HUES6 (cell line): Measurements from ENCODE around the gene AQP9.
"Not testable (repeated sequence)": the region's sequence is repeated elsewhere in the genome, so short reads cannot be mapped to it uniquely, and the experiment has no call there.

Experiments
- H3K27ac ChIP-seq: 2 replicates; pipeline ENCODE4 v1.7.0; 2013; ENCODE audit warnings: low read depth, mild to moderate bottlenecking, low read length, inconsistent platforms
- H3K27me3 ChIP-seq: 2 replicates; pipeline ENCODE4 v1.6.1; 2013; ENCODE audit warnings: low read length; ENCODE audit not compliant: control insufficient read depth, insufficient read depth
- H3K36me3 ChIP-seq: 2 replicates; pipeline ENCODE4 v1.6.1; 2013; ENCODE audit warnings: low read length; ENCODE audit not compliant: control insufficient read depth, insufficient read depth
- H3K4me1 ChIP-seq: 2 replicates; pipeline ENCODE4 v1.6.1; 2013; ENCODE audit warnings: low read length; ENCODE audit not compliant: control insufficient read depth, insufficient read depth
- H3K4me3 ChIP-seq: 2 replicates; pipeline ENCODE4 v1.5.1; 2013; ENCODE audit warnings: low read depth, low read length
- H3K9ac ChIP-seq: one replicate; pipeline ENCODE4 v1.6.1; 2013; ENCODE audit warnings: mild to moderate bottlenecking, low read length
- H3K9me3 ChIP-seq: 2 replicates; pipeline ENCODE4 v1.6.1; 2013; ENCODE audit warnings: low read depth, low read length; ENCODE audit not compliant: control insufficient read depth, insufficient read depth

AQP9 gene, protein sequence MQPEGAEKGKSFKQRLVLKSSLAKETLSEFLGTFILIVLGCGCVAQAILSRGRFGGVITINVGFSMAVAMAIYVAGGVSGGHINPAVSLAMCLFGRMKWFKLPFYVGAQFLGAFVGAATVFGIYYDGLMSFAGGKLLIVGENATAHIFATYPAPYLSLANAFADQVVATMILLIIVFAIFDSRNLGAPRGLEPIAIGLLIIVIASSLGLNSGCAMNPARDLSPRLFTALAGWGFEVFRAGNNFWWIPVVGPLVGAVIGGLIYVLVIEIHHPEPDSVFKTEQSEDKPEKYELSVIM

GRCh38 chr15:58138106-58138505 is at the start of gene AQP9:
Gene AQP9, plus strand, starts transcription at chr15:58138381. Its CDS starts 185 bp downstream, at chr15:58138566.
- no peaks in the 10 kb centered on the region for H3K27me3 ChIP-seq
- H3K27ac ChIP-seq = no peak within 1 kb of the TSS
- no peak within 1 kb of the TSS for H3K4me3 ChIP-seq
- no peak within 1 kb of the TSS for H3K9ac ChIP-seq
- H3K9me3 ChIP-seq = no peaks in the 10 kb centered on the region
- no peaks in the 10 kb centered on the region for H3K36me3 ChIP-seq
- H3K4me1 ChIP-seq = peaks cover 9% of the 10 kb centered on the region; the same call in 1 of the 2 replicates

DNA sequence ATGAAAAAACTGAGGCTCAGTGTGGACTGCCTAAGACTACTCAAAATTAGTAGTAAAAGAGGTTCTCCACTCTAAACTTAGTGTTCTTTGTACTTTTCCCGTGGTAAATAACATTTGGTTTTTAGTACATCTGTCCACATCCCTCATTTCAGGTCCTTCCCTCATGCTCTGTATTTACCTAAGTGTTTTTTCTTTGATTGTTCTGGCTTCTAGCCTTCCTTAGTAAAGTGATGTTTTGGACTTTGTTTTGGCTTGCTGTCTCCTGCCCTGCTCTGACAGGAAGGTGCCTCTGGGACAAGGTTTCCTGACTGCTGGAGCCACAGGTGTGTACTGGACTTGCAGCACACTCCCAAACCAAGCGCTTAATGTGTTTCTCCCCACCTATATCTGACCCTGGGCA is 42.8 kb upstream of the AQP9 start:
- H3K4me1 ChIP-seq = no peaks in the 10 kb centered on the region
- no peak overlapping the region for H3K9ac ChIP-seq
- H3K36me3 ChIP-seq = no peaks in the 10 kb centered on the region
- H3K4me3 ChIP-seq = no peak overlapping the region
- no peaks in the 10 kb centered on the region for H3K27me3 ChIP-seq
- no peak overlapping the region for H3K27ac ChIP-seq
- no peaks in the 10 kb centered on the region for H3K9me3 ChIP-seq

DNA sequence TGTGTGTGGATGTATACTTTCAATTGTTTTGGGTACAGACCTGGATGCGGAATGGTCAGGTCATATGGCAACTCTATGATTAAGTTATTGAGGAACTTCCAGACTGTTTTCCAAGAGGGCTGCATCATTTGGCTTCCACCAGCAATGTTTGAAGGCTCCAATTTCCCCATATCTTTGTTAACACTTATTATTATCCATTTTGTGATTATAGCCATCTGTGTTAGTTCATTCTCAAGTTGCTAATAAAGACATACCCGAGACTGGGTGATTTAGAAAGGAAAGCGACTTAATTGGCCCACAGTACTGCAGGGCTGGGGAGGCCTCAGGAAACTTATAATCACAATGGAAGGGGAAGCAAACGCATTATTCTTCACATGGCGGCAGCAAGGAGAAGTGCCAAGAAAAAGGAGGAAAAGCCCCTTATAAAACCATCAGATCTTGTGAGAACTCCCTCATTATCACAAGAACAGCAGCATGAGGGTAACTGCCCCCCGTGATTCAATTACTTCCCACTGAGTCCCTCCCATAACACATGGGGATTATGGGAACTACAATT is 41.6 kb upstream of the AQP9 start:
- Histone ChIP-seq H3K27me3 (no peaks in the 10 kb centered on the region), H3K9ac (no peak overlapping the region), H3K9me3 (no peaks in the 10 kb centered on the region), H3K27ac (no peak overlapping the region), H3K4me1 (no peaks in the 10 kb centered on the region), H3K36me3 (no peaks in the 10 kb centered on the region), H3K4me3 (no peak overlapping the region)

- Histone ChIP-seq H3K9ac (no peak overlapping the region), H3K4me1 (no peaks in the 10 kb centered on the region), H3K27ac (no peak overlapping the region), H3K27me3 (no peaks in the 10 kb centered on the region), H3K9me3 (no peaks in the 10 kb centered on the region), H3K36me3 (no peaks in the 10 kb centered on the region), H3K4me3 (no peak overlapping the region)
Measured at GRCh38 chr15:58103482-58103881, 34.7 kb upstream of the AQP9 start.

DNA sequence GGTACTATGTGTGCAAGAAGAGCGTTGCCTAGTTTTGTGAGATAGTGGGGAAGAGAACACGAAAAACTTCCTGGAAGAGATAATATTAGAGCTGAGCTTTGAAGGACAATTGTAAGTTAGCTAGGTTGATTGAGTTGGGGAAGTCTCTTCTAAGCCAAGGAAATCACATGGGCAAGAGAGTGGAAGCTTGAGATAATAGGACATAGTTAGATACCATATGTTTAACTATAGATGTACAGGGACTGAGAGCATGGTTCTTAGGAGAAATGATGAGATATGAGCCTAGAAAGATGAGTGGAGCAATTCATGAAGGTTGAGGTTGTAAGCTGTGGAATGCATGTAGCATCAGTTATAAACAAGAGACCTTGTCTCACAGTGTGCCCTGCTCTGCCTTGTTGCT is 30.1 kb upstream of the AQP9 start:
- H3K27ac ChIP-seq = no peak overlapping the region
- H3K9ac ChIP-seq = no peak overlapping the region
- H3K9me3 ChIP-seq = no peaks in the 10 kb centered on the region
- H3K27me3 ChIP-seq = no peaks in the 10 kb centered on the region
- H3K4me3 ChIP-seq = no peak overlapping the region
- H3K4me1 ChIP-seq = no peaks in the 10 kb centered on the region
- H3K36me3 ChIP-seq = no peaks in the 10 kb centered on the region

DNA sequence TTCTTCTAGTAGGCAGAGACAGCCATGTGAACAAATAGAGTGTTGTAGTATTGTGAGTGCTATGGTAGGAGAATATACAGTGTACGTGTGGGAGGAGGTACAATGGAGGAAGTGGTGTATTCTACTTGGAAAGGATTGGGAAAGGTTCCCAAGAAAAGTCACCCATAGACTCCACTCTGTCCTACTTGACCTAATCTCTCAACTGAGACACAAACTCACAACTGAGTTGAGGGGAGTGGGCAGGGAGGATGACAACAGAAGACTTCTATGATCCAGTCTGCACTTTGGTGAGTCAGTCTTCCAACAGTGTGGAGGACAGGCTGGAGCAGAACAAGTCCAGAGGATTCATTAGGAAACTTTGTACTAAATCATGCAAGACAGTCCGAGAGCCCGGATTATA is 28.8 kb upstream of the AQP9 start:
- no peak overlapping the region for H3K4me3 ChIP-seq
- no peak overlapping the region for H3K27ac ChIP-seq
- H3K4me1 ChIP-seq = no peaks in the 10 kb centered on the region
- no peaks in the 10 kb centered on the region for H3K36me3 ChIP-seq
- H3K9me3 ChIP-seq = no peaks in the 10 kb centered on the region
- no peaks in the 10 kb centered on the region for H3K27me3 ChIP-seq
- no peak overlapping the region for H3K9ac ChIP-seq

- Histone ChIP-seq H3K36me3 (no peaks in the 10 kb centered on the region), H3K9me3 (no peaks in the 10 kb centered on the region), H3K4me1 (no peaks in the 10 kb centered on the region), H3K27me3 (no peaks in the 10 kb centered on the region), H3K9ac (no peak overlapping the region), H3K4me3 (no peak overlapping the region), H3K27ac (no peak overlapping the region)
Measured at GRCh38 chr15:58110999-58111717, 27.0 kb upstream of the AQP9 start.

- Histone ChIP-seq H3K36me3 (no peaks in the 10 kb centered on the region), H3K4me3 (no peak overlapping the region), H3K27me3 (no peaks in the 10 kb centered on the region), H3K9ac (no peak overlapping the region), H3K9me3 (no peaks in the 10 kb centered on the region), H3K27ac (no peak overlapping the region), H3K4me1 (no peaks in the 10 kb centered on the region)
Measured at GRCh38 chr15:58111718-58112104, 26.5 kb upstream of the AQP9 start.

DNA sequence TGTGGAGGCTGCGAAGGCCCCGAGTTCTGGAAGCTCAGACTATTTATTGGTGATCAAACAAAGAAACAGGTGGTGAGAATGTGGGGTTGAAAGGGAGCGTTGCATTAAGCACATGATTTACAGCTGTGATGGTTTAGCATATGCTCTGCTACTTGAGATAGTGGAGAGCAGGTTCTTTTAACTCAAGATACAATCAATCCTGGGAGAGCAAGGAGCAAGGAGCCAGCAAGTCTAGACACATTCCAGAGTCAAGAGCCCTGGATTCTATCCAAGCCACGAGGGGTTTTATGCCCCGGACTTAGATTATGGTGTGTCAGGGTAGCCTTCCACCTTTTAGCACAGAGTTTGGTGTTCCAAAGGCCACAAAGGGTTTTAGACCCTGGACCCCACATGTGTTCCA is 24.8 kb upstream of the AQP9 start:
- H3K9me3 ChIP-seq, H3K27me3 ChIP-seq, H3K4me3 ChIP-seq, H3K4me1 ChIP-seq, H3K27ac ChIP-seq, H3K36me3 ChIP-seq, H3K9ac ChIP-seq: not testable (repeated sequence)

DNA sequence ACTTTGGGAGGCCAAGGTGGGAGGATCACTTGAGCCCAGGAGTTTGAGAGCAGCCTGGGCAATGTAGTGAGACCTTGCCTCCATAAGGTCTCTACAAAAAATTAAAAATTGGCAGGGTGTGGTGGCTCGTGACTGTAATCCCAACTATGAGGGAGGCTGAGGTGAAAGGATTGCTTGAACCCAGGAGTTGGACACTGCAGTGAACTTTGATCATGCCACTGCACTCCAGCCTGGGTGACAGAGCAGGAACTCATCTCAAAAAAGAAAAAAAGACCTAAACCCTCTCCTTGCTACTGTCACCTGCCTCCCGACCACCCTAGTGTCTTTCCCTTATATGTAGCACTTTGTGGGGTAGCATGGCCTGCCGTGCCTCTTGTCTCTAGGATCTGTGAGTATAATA is 23.8 kb upstream of the AQP9 start:
- Histone ChIP-seq H3K9me3 (no peaks in the 10 kb centered on the region), H3K27me3 (no peaks in the 10 kb centered on the region), H3K9ac (no peak overlapping the region), H3K4me1 (peaks cover 5% of the 10 kb centered on the region; the same call in 1 of the 2 replicates), H3K36me3 (no peaks in the 10 kb centered on the region), H3K4me3 (no peak overlapping the region), H3K27ac (no peak overlapping the region)

DNA sequence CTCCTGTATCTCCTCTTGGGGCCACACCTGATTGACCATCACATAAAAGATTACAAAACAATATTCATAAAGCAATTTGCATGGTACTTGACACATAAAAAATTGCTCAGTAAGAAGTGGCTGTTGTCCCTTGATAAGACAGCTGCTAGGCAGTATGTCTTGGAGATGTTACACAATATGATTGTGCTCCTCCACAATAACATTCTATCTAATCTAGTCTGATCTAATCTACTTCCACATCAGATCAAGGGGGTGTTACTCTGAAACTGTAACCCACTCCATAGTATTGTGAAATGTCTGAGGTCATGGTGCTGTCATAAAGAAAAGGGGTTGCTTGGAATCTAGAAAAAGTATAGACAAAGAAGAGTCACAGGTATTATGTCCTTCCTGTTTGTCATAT is 23.4 kb upstream of the AQP9 start:
- Histone ChIP-seq H3K27ac (no peak overlapping the region), H3K36me3 (no peaks in the 10 kb centered on the region), H3K4me1 (peaks cover 5% of the 10 kb centered on the region; the same call in 1 of the 2 replicates), H3K4me3 (no peak overlapping the region), H3K9me3 (no peaks in the 10 kb centered on the region), H3K9ac (no peak overlapping the region), H3K27me3 (no peaks in the 10 kb centered on the region)
